DOHH2 (cell line): ENCODE results near the gene MAD2L1.

ENCODE experiments used
- H3F3A ChIP-seq: fragments of 200-600 bp; sonication (generic), shearing (Covaris generic); 2 replicates; pipeline ENCODE4 v1.6.0; 2016; ENCODE audit warnings: antibody characterized with exemption, mild to moderate bottlenecking; ENCODE audit not compliant: control insufficient read depth, insufficient read depth
- H3K27ac ChIP-seq: fragments of 200-600 bp; sonication (generic); 2 replicates; pipeline ENCODE4 v1.5.1; 2014; ENCODE audit warnings: low read depth, mild to moderate bottlenecking, low read length, moderate library complexity
- H3K27me3 ChIP-seq: fragments of 200-600 bp; sonication (generic); 2 replicates; pipeline ENCODE4 v1.6.1; 2014; ENCODE audit warnings: mild to moderate bottlenecking, low read length, mixed read lengths; ENCODE audit not compliant: control insufficient read depth
- H3K36me3 ChIP-seq: fragments of 200-600 bp; sonication (generic); 2 replicates; pipeline ENCODE4 v1.6.1; 2014; ENCODE audit warnings: mild to moderate bottlenecking, low read length, moderate library complexity, mixed read lengths; ENCODE audit not compliant: control insufficient read depth
- H3K4me1 ChIP-seq: fragments of 200-600 bp; sonication (generic); 2 replicates; pipeline ENCODE4 v1.6.1; 2014; ENCODE audit warnings: mild to moderate bottlenecking, low read length, mixed read lengths; ENCODE audit not compliant: control insufficient read depth
- H3K4me2 ChIP-seq: fragments of 200-600 bp; sonication (generic); 2 replicates; pipeline ENCODE4 v1.6.0; 2014; ENCODE audit warnings: mild to moderate bottlenecking, low read length, moderate library complexity
- H3K4me3 ChIP-seq: fragments of 200-600 bp; sonication (generic); 2 replicates; pipeline ENCODE4 v1.5.1; 2014; ENCODE audit warnings: mild to moderate bottlenecking, low read length, mixed read lengths
- H3K79me2 ChIP-seq: fragments of 200-600 bp; sonication (generic); 2 replicates; pipeline ENCODE4 v1.6.1; 2014; ENCODE audit warnings: mild to moderate bottlenecking, low read length, mixed read lengths; ENCODE audit not compliant: control insufficient read depth
- H3K9me2 ChIP-seq: fragments of 200-600 bp; sonication (generic); replicated peaks from 2 replicates; pipeline ENCODE4 v1.6.1; 2014; ENCODE audit warnings: mild to moderate bottlenecking, low read length, mixed read lengths; ENCODE audit not compliant: control insufficient read depth
- H3K9me3 ChIP-seq: fragments of 200-600 bp; sonication (generic); 2 replicates; pipeline ENCODE4 v1.6.1; 2014; ENCODE audit warnings: antibody characterized with exemption, low read length, mixed read lengths; ENCODE audit not compliant: control insufficient read depth, insufficient read depth
- H4K20me1 ChIP-seq: fragments of 200-600 bp; sonication (generic); 2 replicates; pipeline ENCODE4 v1.6.0; 2014; ENCODE audit warnings: low read depth, mild to moderate bottlenecking, antibody characterized with exemption, low read length, moderate library complexity; ENCODE audit not compliant: control insufficient read depth, insufficient read depth
- EZH2phosphoT487 ChIP-seq: fragments of 200-600 bp; sonication (generic); IDR thresholded peaks from 2 replicates; pipeline ENCODE4 v1.6.1; 2017; ENCODE audit warnings: borderline replicate concordance, mild to moderate bottlenecking, antibody characterized with exemption, low read length, moderate library complexity, mixed read lengths
- TF ChIP-seq, protein P1 (sequence below): fragments of 200-600 bp; sonication (generic); IDR thresholded peaks from one replicate; pipeline ENCODE4 v1.5.1; 2014; ENCODE audit warnings: antibody characterized with exemption, mild to moderate bottlenecking, low read depth, low read length; ENCODE audit not compliant: poor library complexity, severe bottlenecking

MAD2L1 gene

DNA sequence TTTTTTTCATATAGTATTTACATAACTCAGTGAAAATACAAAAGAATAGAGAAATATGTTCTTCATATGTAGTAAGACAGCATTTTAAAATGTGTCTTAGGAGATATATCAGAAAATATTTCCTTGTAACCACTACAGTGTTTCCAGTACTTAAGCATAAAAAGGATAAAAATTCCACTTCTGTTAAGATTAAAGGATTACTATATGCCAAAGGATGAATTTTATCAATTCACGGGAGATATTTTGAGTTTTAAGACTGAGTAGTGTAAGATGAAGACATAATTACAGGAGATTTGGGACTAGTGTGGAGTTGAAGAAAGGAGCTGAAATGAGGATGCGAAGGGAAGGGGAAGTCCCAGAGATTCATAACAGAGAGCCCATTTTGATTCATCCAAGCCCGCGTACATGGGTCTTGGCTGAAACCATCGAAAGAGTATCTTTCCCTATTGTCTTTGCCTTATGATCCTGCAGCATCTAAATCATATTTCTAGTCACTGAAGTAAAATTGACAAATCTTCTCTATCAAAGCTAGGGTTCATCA, 58.7 kb downstream of the MAD2L1 start:
- Histone ChIP-seq H3K27me3 (no peaks in the 10 kb centered on the region), H3K4me1 (no peaks in the 10 kb centered on the region), H3K36me3 (no peaks in the 10 kb centered on the region), H3K9me2 (no peaks in the 10 kb centered on the region), H3F3A (no peaks in the 10 kb centered on the region), H3K27ac (no peak overlapping the region), H3K79me2 (no peaks in the 10 kb centered on the region), H3K4me3 (no peak overlapping the region), H3K9me3 (no peaks in the 10 kb centered on the region), H3K4me2 (no peak overlapping the region), H4K20me1 (no peaks in the 10 kb centered on the region)
- TF ChIP-seq EZH2phosphoT487: no peak
- TF ChIP-seq, protein P1, sequence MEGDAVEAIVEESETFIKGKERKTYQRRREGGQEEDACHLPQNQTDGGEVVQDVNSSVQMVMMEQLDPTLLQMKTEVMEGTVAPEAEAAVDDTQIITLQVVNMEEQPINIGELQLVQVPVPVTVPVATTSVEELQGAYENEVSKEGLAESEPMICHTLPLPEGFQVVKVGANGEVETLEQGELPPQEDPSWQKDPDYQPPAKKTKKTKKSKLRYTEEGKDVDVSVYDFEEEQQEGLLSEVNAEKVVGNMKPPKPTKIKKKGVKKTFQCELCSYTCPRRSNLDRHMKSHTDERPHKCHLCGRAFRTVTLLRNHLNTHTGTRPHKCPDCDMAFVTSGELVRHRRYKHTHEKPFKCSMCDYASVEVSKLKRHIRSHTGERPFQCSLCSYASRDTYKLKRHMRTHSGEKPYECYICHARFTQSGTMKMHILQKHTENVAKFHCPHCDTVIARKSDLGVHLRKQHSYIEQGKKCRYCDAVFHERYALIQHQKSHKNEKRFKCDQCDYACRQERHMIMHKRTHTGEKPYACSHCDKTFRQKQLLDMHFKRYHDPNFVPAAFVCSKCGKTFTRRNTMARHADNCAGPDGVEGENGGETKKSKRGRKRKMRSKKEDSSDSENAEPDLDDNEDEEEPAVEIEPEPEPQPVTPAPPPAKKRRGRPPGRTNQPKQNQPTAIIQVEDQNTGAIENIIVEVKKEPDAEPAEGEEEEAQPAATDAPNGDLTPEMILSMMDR: no peak

DNA sequence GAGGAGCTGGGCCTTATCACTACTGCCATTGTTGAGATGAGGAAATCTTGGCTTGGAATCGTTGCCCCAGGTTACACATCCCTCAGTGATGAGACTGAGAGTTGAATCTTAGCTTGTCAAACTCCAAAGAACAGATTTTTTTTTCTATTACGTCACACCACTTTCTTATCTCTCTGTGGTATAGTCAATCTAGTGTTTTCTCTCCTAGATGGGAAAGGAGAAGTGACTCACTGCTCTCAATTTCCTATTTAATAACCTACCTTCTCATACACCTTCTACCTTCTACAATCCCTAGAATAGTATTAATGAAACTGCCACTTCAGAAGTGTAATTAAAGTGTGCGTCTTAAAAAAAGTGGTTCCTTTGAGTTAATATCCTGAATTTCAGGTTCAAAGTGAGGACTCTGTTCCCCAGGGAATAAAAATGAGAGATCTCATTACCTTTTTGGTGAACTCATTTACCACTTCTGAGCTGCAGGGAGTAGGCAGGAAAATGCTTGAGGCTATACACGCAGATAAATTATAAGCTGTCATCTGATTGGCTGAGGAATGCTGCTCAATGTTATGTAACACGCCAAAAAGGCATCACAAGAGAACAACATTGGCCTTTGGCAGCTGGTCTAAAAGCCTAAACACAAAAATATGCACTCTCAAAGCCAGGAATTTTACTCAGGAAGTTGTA, 59.3 kb downstream of the MAD2L1 start:
- no peaks in the 10 kb centered on the region for H3K9me3 ChIP-seq
- H3K27ac ChIP-seq: no peak overlapping the region
- no peak for TF ChIP-seq EZH2phosphoT487
- TF ChIP-seq, protein P1: no peak
- H3K79me2 ChIP-seq: no peaks in the 10 kb centered on the region
- H3K9me2 ChIP-seq: no peaks in the 10 kb centered on the region
- no peaks in the 10 kb centered on the region for H3K27me3 ChIP-seq
- H3K4me3 ChIP-seq: no peak overlapping the region
- no peaks in the 10 kb centered on the region for H3K36me3 ChIP-seq
- H3K4me1 ChIP-seq: no peaks in the 10 kb centered on the region
- H3F3A ChIP-seq: no peaks in the 10 kb centered on the region
- H4K20me1 ChIP-seq: no peaks in the 10 kb centered on the region
- H3K4me2 ChIP-seq: no peak overlapping the region
